GM12878 (cell line): Measurements from ENCODE around the gene TPMT. TPM values are rescaled to one million over a fixed set of nuclear protein-coding genes. Genes with fewer than 3 reads are reported as not detected.
A peak's percentile ranks its signal among the peaks of the same experiment; 100 is the strongest.

Experiments
- ATF3 ChIP-seq: IDR thresholded peaks from 2 replicates; pipeline ENCODE4 v1.6.1; 2011; ENCODE audit warnings: low read depth, mild to moderate bottlenecking, low read length, moderate library complexity, borderline replicate concordance; ENCODE audit errors: extremely low read depth
- BCLAF1 ChIP-seq: fragments of 450-650 bp; IDR thresholded peaks from 2 replicates; pipeline ENCODE4 v1.6.1; 2017; ENCODE audit warnings: antibody characterized with exemption, mild to moderate bottlenecking, moderate library complexity
- HDAC2 ChIP-seq: fragments of 200-600 bp; sonication (generic); IDR thresholded peaks from 2 replicates; pipeline ENCODE4 v1.6.1; 2017
- JUNB ChIP-seq: IDR thresholded peaks from 2 replicates; pipeline ENCODE4 v1.6.1; 2016; ENCODE audit warnings: antibody characterized with exemption, mild to moderate bottlenecking
- LARP7 ChIP-seq: fragments of 450-650 bp; IDR thresholded peaks from 2 replicates; pipeline ENCODE4 v1.6.1; 2017; ENCODE audit warnings: mild to moderate bottlenecking
- MEF2A ChIP-seq: IDR thresholded peaks from 2 replicates; pipeline ENCODE4 v1.6.1; 2011; ENCODE audit warnings: low read depth, mild to moderate bottlenecking, low read length, moderate library complexity; ENCODE audit not compliant: insufficient read depth
- MLLT1 ChIP-seq: fragments of 450-650 bp; IDR thresholded peaks from 2 replicates; pipeline ENCODE4 v1.6.1; 2016; ENCODE audit warnings: mild to moderate bottlenecking
- NR2F1 ChIP-seq: fragments of 450-650 bp; conservative IDR thresholded peaks from 2 replicates; pipeline ENCODE4 v1.6.1; 2017; ENCODE audit warnings: mild to moderate bottlenecking
- PAX5 ChIP-seq: IDR thresholded peaks from 2 replicates; pipeline ENCODE4 v1.6.1; 2011; ENCODE audit warnings: low read depth, low read length, borderline replicate concordance
- POLR2A ChIP-seq: IDR thresholded peaks from 2 replicates; pipeline ENCODE4 v1.6.1; 2011; ENCODE audit warnings: low read depth, mild to moderate bottlenecking, low read length
- POU2F2 ChIP-seq: IDR thresholded peaks from 3 replicates; pipeline ENCODE4 v1.6.1; 2011; ENCODE audit warnings: low read depth, mild to moderate bottlenecking, low read length, borderline replicate concordance
- REST ChIP-seq: IDR thresholded peaks from 2 replicates; pipeline ENCODE4 v1.6.1; 2012; ENCODE audit warnings: mild to moderate bottlenecking, low read depth, low read length
- SMC3 ChIP-seq: IDR thresholded peaks from 2 replicates; pipeline ENCODE4 v1.6.1; 2011; ENCODE audit warnings: low read length, improper control_type of control experiment, borderline replicate concordance
- TCF12 ChIP-seq: IDR thresholded peaks from 2 replicates; pipeline ENCODE4 v1.6.1; 2011; ENCODE audit warnings: low read depth, mild to moderate bottlenecking, low read length
- USF1 ChIP-seq: IDR thresholded peaks from 2 replicates; pipeline ENCODE4 v1.6.1; 2011; ENCODE audit warnings: borderline replicate concordance, low read depth, mild to moderate bottlenecking, moderate library complexity, mixed read lengths, low read length; ENCODE audit not compliant: insufficient read depth; ENCODE audit errors: extremely low read length
- polyA plus RNA-seq, 11 experiments: library from polyadenylated mRNA; depleted of rRNA in 4 of 11; unstranded in 6 of 11; stranded (reverse) in 5 of 11; fragments of >200 nt; fragmentation: Nextera tagmentation in 4 of 11; fragmentation: Illumina TruSeq in 1 of 11; extraction: Ambion mirVana in 4 of 11; extraction: Trizol in 1 of 11; gene quantifications; 1 replicate in 1 of 11; 2 replicates in 10 of 11; pipeline versions ENCODE4 v1.2.1 to v1.2.3, GENCODE V29; 2011 to 2016; ENCODE audit warnings: inconsistent platforms in 2 of 11, missing spikeins in 2 of 11, low read depth in 1 of 11
- total RNA-seq, 4 experiments: library from RNA; depleted of rRNA in 3 of 4; stranded (reverse); fragments of >200 nt in 3 of 4; fragmentation: Illumina TruSeq in 1 of 4; extraction: Trizol in 1 of 4; gene quantifications; 2 replicates each; pipeline versions ENCODE4 v1.2.1 to v1.2.3, GENCODE V29; 2013 to 2021

The TPMT gene
- total and polyA plus RNA-seq, 10 of the 15 experiments (the other 5 are each of a cell fraction or from before 2014, with no cell fraction given): 7.9 to 18.2 (median 16.3) TPM

GRCh38 chr6:18122128-18123093, 32.5 kb downstream of the TPMT start, which contains the start of gene NHLRC1 (continued):
- TF ChIP-seq PAX5 (peak; percentile 97), TCF12 (no peak), POU2F2 (no peak), HDAC2 (no peak), LARP7 (peak; percentile 59; the same call in 1 of the 2 replicates), REST (no peak), SMC3 (peak; percentile 63), NR2F1 (0 out of 2 replicates have a peak, but pooled peaks have one; percentile 24), USF1 (peak; percentile 89), ATF3 (peak; percentile 67; the same call in 1 of the 2 replicates), POLR2A (peak; percentile 74), JUNB (no peak), MLLT1 (no peak), MEF2A (0 out of 2 replicates have a peak, but pooled peaks have one; percentile 10), BCLAF1 (no peak)
- TF ChIP-seq, all 136 proteins: peak for 20
